MM.1S (cell line): Measurements from ENCODE around the gene CNTNAP2.

ENCODE experiments used
- EZH2 ChIP-seq: fragments of 300-600 bp; sonication (generic); optimal IDR thresholded peaks from 2 replicates; pipeline ENCODE3; 2017; ENCODE audit warnings: low read depth, mild to moderate bottlenecking, antibody characterized with exemption, low read length, mixed read lengths
- TF ChIP-seq, protein P1 (sequence below): fragments of 300-600 bp; sonication (generic); IDR thresholded peaks from 2 replicates; pipeline ENCODE4 v1.5.1; 2016; ENCODE audit warnings: antibody characterized with exemption, low read length, mixed read lengths

DNA sequence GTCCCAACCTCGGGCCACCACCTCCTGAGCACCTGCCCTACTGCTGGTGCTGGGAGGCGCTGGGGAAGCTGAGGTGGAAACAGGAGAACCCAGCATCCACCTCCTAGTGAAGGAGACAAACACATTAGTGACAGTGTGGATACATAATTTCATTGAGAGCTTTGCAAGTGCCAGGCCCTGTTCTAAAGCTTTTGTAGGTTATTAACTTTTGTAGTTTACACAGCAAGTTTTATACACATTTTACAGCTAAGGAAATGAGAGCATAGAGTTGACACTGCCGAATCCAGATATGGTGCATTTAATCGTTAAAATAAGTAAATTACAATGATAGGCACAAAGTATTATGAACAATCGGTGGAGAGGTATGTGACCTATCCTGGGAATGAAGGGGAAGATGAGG lies 2007.9 kb downstream of the CNTNAP2 start:
- TF ChIP-seq, protein P1, sequence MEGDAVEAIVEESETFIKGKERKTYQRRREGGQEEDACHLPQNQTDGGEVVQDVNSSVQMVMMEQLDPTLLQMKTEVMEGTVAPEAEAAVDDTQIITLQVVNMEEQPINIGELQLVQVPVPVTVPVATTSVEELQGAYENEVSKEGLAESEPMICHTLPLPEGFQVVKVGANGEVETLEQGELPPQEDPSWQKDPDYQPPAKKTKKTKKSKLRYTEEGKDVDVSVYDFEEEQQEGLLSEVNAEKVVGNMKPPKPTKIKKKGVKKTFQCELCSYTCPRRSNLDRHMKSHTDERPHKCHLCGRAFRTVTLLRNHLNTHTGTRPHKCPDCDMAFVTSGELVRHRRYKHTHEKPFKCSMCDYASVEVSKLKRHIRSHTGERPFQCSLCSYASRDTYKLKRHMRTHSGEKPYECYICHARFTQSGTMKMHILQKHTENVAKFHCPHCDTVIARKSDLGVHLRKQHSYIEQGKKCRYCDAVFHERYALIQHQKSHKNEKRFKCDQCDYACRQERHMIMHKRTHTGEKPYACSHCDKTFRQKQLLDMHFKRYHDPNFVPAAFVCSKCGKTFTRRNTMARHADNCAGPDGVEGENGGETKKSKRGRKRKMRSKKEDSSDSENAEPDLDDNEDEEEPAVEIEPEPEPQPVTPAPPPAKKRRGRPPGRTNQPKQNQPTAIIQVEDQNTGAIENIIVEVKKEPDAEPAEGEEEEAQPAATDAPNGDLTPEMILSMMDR: no peak
- TF ChIP-seq EZH2: no peak
